Activated T-cell treated with anti-CD3 and anti-CD28 coated beads for 48 hours (primary cell): ENCODE data around the gene C2CD4B.

Experiments used
- DNase-seq: peaks from one replicate; pipeline ENCODE4 v3.0.0-alpha.2; 2020; ENCODE audit warnings: low read depth

The C2CD4B gene

GRCh38 chr15:62149729-62150128, 15.4 kb downstream of the C2CD4B start:
- DNase-seq = no peak

GRCh38 chr15:62147551-62147950, 17.5 kb downstream of the C2CD4B start:
- no peak for DNase-seq

GRCh38 chr15:62147149-62147548, 17.9 kb downstream of the C2CD4B start:
- DNase-seq = no peak

GRCh38 chr15:62145015-62145735, 19.9 kb downstream of the C2CD4B start:
- DNase-seq = no peak

- DNase-seq = no peak
These were observed 22.3 kb downstream of the C2CD4B start for GRCh38 chr15:62142736-62143135.

- no peak for DNase-seq
These were observed 23.2 kb downstream of the C2CD4B start for GRCh38 chr15:62141643-62142588.

GRCh38 chr15:62141200-62141599, 23.9 kb downstream of the C2CD4B start:
- no peak for DNase-seq

GRCh38 chr15:62138124-62138523, 27.0 kb downstream of the C2CD4B start:
- no peak for DNase-seq

- DNase-seq = no peak
These were observed 27.9 kb downstream of the C2CD4B start for GRCh38 chr15:62136911-62137865.

GRCh38 chr15:62135532-62136134, 29.5 kb downstream of the C2CD4B start:
- no peak for DNase-seq

- no peak for DNase-seq
These were observed 31.9 kb downstream of the C2CD4B start for GRCh38 chr15:62133141-62133540.

- DNase-seq = no peak
These were observed 36.2 kb downstream of the C2CD4B start for GRCh38 chr15:62128916-62129315.

- DNase-seq = no peak
These were observed 38.7 kb downstream of the C2CD4B start for GRCh38 chr15:62126364-62126763.

- no peak for DNase-seq
These were observed 39.3 kb downstream of the C2CD4B start for GRCh38 chr15:62125773-62126172.

GRCh38 chr15:62124973-62125303, 40.1 kb downstream of the C2CD4B start:
- no peak for DNase-seq

- DNase-seq = no peak
These were observed 40.7 kb downstream of the C2CD4B start for GRCh38 chr15:62124176-62124972.

- DNase-seq = no peak
These were observed 42.8 kb downstream of the C2CD4B start for GRCh38 chr15:62122249-62122648.

GRCh38 chr15:62121273-62122015, 43.6 kb downstream of the C2CD4B start:
- DNase-seq = no peak

- DNase-seq = no peak
These were observed 44.3 kb downstream of the C2CD4B start for GRCh38 chr15:62120776-62121175.

GRCh38 chr15:62119874-62120273, 45.2 kb downstream of the C2CD4B start:
- no peak for DNase-seq
